GM10248 (cell line): Measurements from ENCODE around the gene ATG5.

Experiments
- CTCF ChIA-PET: fragments of 300-600 bp; sonication (Branson Sonifier 250); formaldehyde crosslinking; extraction: SDS; loops from one replicate; lab custom pipeline; 2021; ENCODE audit warnings: antibody characterized with exemption; lab: Yijun Ruan, JAX
- POLR2A ChIA-PET: fragments of 350-650 bp; sonication (Branson Sonifier 250); formaldehyde crosslinking; extraction: SDS; loops from one replicate; lab custom pipeline; 2020; ENCODE audit warnings: antibody characterized with exemption; lab: Yijun Ruan, JAX
- DNase-seq: peaks from one replicate; pipeline ENCODE4 v3.0.0; 2012; ENCODE audit errors: extremely low spot score
- CTCF ChIP-seq: IDR thresholded peaks from 2 replicates; pipeline ENCODE4 v1.5.1; 2012; ENCODE audit warnings: mild to moderate bottlenecking, low read depth; ENCODE audit errors: extremely low read depth, missing control alignments, control extremely low read depth

ATG5 gene

DNA sequence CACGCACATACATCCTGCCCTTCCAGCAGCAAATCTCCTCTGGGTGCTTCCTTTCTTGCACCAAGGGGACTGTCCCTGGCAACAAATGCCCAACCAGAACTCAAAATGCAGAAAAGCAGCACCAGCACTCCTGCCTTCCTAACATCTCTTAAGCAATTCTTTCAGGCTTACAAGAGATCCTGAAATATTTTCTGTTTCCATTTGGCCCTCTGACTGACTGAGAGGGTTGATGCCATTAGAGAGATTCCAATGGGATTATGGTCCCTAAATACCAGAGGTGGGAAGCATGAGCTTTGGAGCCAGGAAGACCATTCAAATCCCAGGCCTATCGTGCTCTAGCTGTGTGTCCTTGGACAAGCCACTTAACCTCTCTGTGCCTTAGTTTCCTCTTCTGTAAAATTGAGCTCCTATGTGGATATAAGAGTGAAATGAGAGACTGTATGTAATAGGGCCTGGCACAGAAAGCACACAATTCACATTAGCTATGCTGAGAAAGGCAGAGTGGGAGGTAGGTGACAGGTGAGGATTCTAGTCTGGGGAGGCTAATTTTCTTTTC is 182.6 kb downstream of the ATG5 start:
- ChIA-PET CTCF (interaction anchor here (1.4 to 3.6 kb wide), 6 partner anchors 10 to 80 kb away, joined by 3 to 19 read pairs (median 8); no protein-coding TSS in a partner anchor), POLR2A (no interaction called here)
- TF ChIP-seq CTCF = no peak
- no peak for DNase-seq

DNA sequence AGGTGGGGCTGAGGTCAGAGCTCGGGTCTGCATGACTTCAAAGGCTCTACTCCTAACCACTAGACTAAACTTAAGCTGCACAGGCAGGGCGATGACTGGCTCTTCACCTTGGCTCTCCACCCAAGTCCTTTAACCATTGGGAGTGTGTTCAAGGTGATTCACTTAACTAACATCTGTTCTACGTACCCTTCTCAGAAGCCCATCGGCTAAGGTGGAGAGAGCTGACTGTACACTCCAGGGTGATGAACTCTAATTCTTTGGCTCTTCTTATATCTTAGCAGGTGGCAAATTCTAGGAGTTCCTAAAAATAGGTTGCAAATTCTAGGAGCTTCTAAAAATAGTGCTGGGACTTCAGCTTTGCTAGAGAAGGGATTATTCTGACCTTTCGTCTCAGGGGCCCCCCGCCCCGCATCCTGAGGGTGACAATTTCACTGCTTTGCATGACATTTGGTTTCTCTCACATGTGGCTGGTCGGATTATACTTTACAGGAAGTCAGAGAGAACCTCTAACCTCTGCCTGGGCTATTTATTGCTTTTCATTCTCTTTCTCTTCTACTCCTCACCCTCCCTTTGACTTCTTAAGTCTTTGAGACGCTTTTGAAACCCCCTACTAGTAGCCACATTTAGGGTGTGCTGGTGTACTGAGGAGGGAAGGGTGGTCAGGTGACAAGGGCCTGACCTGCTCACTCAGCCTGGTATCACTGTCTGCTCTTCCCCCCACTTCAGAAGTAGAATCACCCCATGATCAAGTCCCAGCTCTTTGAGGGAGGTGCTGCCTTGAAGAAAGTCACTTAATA is 183.9 kb downstream of the ATG5 start:
- ChIA-PET CTCF (interaction anchor here (0.7 to 3.6 kb wide), 16 partner anchors 9 to 1053 kb away, joined by 3 to 19 read pairs (median 4); no protein-coding TSS in a partner anchor), POLR2A (interaction anchor here (1.1 kb wide), 1 partner anchor 22 kb away, joined by 3 read pairs; no protein-coding TSS in a partner anchor)
- TF ChIP-seq CTCF = no peak
- peak; percentile 62 for DNase-seq

- ChIA-PET CTCF (interaction anchor here (1.0 to 1.2 kb wide), 2 partner anchors 12 to 20 kb away, joined by 3 read pairs; no protein-coding TSS in a partner anchor), POLR2A (no interaction called here)
- DNase-seq = no peak
- TF ChIP-seq CTCF = no peak
These were observed 187.4 kb downstream of the ATG5 start for GRCh38 chr6:106138151-106138550.

GRCh38 chr6:106136845-106137244 is 188.7 kb downstream of the ATG5 start:
- no peak for TF ChIP-seq CTCF
- CTCF ChIA-PET = interaction anchor here (0.8 to 1.3 kb wide), 4 partner anchors 10 to 87 kb away, joined by 3 read pairs; no protein-coding TSS in a partner anchor
- POLR2A ChIA-PET = no interaction called here
- DNase-seq = no peak

- CTCF ChIA-PET = interaction anchor here (0.8 to 1.3 kb wide), 5 partner anchors 10 to 733 kb away, joined by 3 read pairs; partner anchors contain the start of gene PREP
- DNase-seq = no peak
- POLR2A ChIA-PET = no interaction called here
- TF ChIP-seq CTCF = no peak
These were observed 189.5 kb downstream of the ATG5 start for GRCh38 chr6:106135911-106136571.
